HepG2 (cell line): ENCODE measurements around the gene WDR26. TPM values are rescaled to one million over a fixed set of nuclear protein-coding genes. Genes with fewer than 3 reads are reported as not detected.

Experiments
- ELK4 ChIP-seq: sonication (generic); formaldehyde crosslinking; IDR thresholded peaks from 2 replicates; pipeline ENCODE4 v1.9.0; 2021; ENCODE audit warnings: missing genetic modification reagents, borderline replicate concordance
- ERF ChIP-seq: IDR thresholded peaks from 2 replicates; pipeline ENCODE4 v1.6.1; 2018; ENCODE audit warnings: missing biosample characterization, missing genetic modification reagents
- KDM6A ChIP-seq: IDR thresholded peaks from 2 replicates; pipeline ENCODE4 v1.6.1; 2016; ENCODE audit warnings: low read depth
- MXD1 ChIP-seq: sonication (generic); formaldehyde crosslinking; IDR thresholded peaks from 2 replicates; pipeline ENCODE4 v1.4.0; 2020; ENCODE audit warnings: mild to moderate bottlenecking, missing genetic modification reagents
- PCBP2 ChIP-seq: fragments of 200-400 bp; formaldehyde crosslinking; optimal IDR thresholded peaks from 2 replicates; pipeline ENCODE3; 2018; ENCODE audit warnings: low read length, low read depth; ENCODE audit not compliant: poor library complexity, severe bottlenecking
- SAP130 ChIP-seq: IDR thresholded peaks from 2 replicates; pipeline ENCODE4 v1.6.1; 2016; ENCODE audit warnings: low read depth
- SOX6 ChIP-seq, 2 experiments: fragments of 450-650 bp in 1 of 2; sonication (generic) in 1 of 2; formaldehyde crosslinking in 1 of 2; IDR thresholded peaks; 2 replicates each; pipeline versions ENCODE4 v1.4.0 to v1.6.1; 2017 to 2020; ENCODE audit warnings: antibody characterized with exemption in 1 of 2, mild to moderate bottlenecking in 1 of 2, missing genetic modification reagents in 1 of 2
- TEAD3 ChIP-seq: optimal IDR thresholded peaks from 2 replicates; pipeline ENCODE3; 2016; ENCODE audit warnings: borderline replicate concordance
- TMF1 ChIP-seq: sonication (generic); formaldehyde crosslinking; IDR thresholded peaks from 2 replicates; pipeline ENCODE4 v1.8.1; 2022; ENCODE audit warnings: low read depth, missing genetic modification reagents
- ZBTB3 ChIP-seq: sonication (generic); formaldehyde crosslinking; IDR thresholded peaks from 2 replicates; pipeline ENCODE4 v1.4.0; 2020; ENCODE audit warnings: low read depth, mild to moderate bottlenecking, moderate library complexity, missing genetic modification reagents, borderline replicate concordance
- ZBTB4 ChIP-seq: sonication (generic); formaldehyde crosslinking; IDR thresholded peaks from 2 replicates; pipeline ENCODE4 v1.4.0; 2020; ENCODE audit warnings: missing genetic modification reagents, mild to moderate bottlenecking, borderline replicate concordance
- ZBTB44 ChIP-seq: sonication (generic); formaldehyde crosslinking; IDR thresholded peaks from 2 replicates; pipeline ENCODE4 v1.4.0; 2020; ENCODE audit warnings: missing genetic modification reagents
- ZNF280B ChIP-seq: sonication (generic); formaldehyde crosslinking; IDR thresholded peaks from 2 replicates; pipeline ENCODE4 v1.5.0; 2020; ENCODE audit warnings: missing genetic modification reagents, mild to moderate bottlenecking, borderline replicate concordance
- ZNF468 ChIP-seq: sonication (generic); formaldehyde crosslinking; IDR thresholded peaks from 2 replicates; pipeline ENCODE4 v1.8.0; 2022; ENCODE audit warnings: mild to moderate bottlenecking, moderate library complexity, missing genetic modification reagents
- ZNF510 ChIP-seq: sonication (generic); formaldehyde crosslinking; IDR thresholded peaks from 2 replicates; pipeline ENCODE4 v1.4.0; 2020; ENCODE audit warnings: low read depth, mild to moderate bottlenecking, missing genetic modification reagents
- ZNF629 ChIP-seq: sonication (generic); formaldehyde crosslinking; conservative IDR thresholded peaks from 2 replicates; pipeline ENCODE4 v1.5.0; 2020; ENCODE audit warnings: missing genetic modification reagents
- ZNF660 ChIP-seq: sonication (generic); formaldehyde crosslinking; IDR thresholded peaks from 2 replicates; pipeline ENCODE4 v1.5.1; 2020; ENCODE audit warnings: mild to moderate bottlenecking, low read depth, missing genetic modification reagents, borderline replicate concordance
- ZNF704 ChIP-seq: sonication (generic); formaldehyde crosslinking; IDR thresholded peaks from 2 replicates; pipeline ENCODE4 v1.8.1; 2023; ENCODE audit warnings: mild to moderate bottlenecking, inconsistent platforms, moderate library complexity, missing genetic modification reagents, borderline replicate concordance
- ZNF792 ChIP-seq: IDR thresholded peaks from 2 replicates; pipeline ENCODE4 v1.6.1; 2016
- ZNF816 ChIP-seq: sonication (generic); formaldehyde crosslinking; IDR thresholded peaks from 2 replicates; pipeline ENCODE4 v1.8.0; 2022; ENCODE audit warnings: missing genetic modification reagents, mild to moderate bottlenecking, borderline replicate concordance
- polyA plus RNA-seq, 8 experiments: library from polyadenylated mRNA; depleted of rRNA in 3 of 8; stranded (reverse) in 7 of 8; unstranded in 1 of 8; fragments of >200 nt; fragmentation: Illumina TruSeq in 4 of 8; extraction: Trizol in 4 of 8; gene quantifications; 2 replicates each; pipeline versions ENCODE4 v1.2.1 to v1.2.3, GENCODE V29; 2011 to 2016; ENCODE audit warnings: low read depth in 4 of 8, missing spikeins in 1 of 8, mixed read lengths in 1 of 8; ENCODE audit not compliant: insufficient read depth in 1 of 8
- total RNA-seq, 5 experiments: library from RNA; depleted of rRNA; stranded (reverse); fragments of >200 nt; fragmentation: Illumina TruSeq; extraction: Trizol; gene quantifications; 2 replicates each; pipeline ENCODE4 v1.2.3, GENCODE V29; 2016; ENCODE audit warnings: low read depth in 1 of 5

WDR26 gene
- total and polyA plus RNA-seq, 2 of the 13 experiments (the other 11 are each of a cell fraction or from before 2014, with no cell fraction given) = 13.2 to 23.7 TPM

GRCh38 chr1:224454402-224455055 is 19.9 kb upstream of the WDR26 start (continued):
- TF ChIP-seq ZBTB4 = no peak
- TF ChIP-seq ZNF816 (CRISPR knock-in tag) = no peak
- TF ChIP-seq ZNF660 (CRISPR knock-in tag) = no peak
- no peak for TF ChIP-seq ZNF704 (CRISPR knock-in tag)
- peak; percentile 52; the same call in 1 of the 2 replicates for TF ChIP-seq SAP130
- TF ChIP-seq PCBP2 = no peak
- no peak for TF ChIP-seq ZBTB44
- TF ChIP-seq ERF (CRISPR knock-in tag) = no peak
- TF ChIP-seq TEAD3 (CRISPR knock-in tag) = peak; percentile 85
- TF ChIP-seq TMF1 (CRISPR knock-in tag) = no peak
- TF ChIP-seq ZNF468 (CRISPR knock-in tag) = no peak
- TF ChIP-seq ZNF792 = no peak
- TF ChIP-seq SOX6 (IDR thresholded peaks at IDR 0.05) = no peak
- TF ChIP-seq SOX6 (CRISPR knock-in tag; IDR thresholded peaks at IDR 0.05) = peak; percentile 34
- no peak for TF ChIP-seq ZNF629 (CRISPR knock-in tag)
- TF ChIP-seq ZNF510 (CRISPR knock-in tag) = no peak
- TF ChIP-seq KDM6A = 0 out of 2 replicates have a peak, but pooled peaks have one; percentile 10
- no peak for TF ChIP-seq ZNF280B (CRISPR knock-in tag)
- no peak for TF ChIP-seq ELK4 (CRISPR knock-in tag)
- TF ChIP-seq ZBTB3 (CRISPR knock-in tag) = no peak
- no peak for TF ChIP-seq MXD1 (CRISPR knock-in tag)
